GM12878 (cell line): ENCODE measurements around the gene OR2V1. TPM values are rescaled to one million over a fixed set of nuclear protein-coding genes. Genes with fewer than 3 reads are reported as not detected.

Experiments
- ATAC-seq: fragments of 200-7000 bp; cut with Tn5 transposase; 3 replicates; pipeline ENCODE4 v1.9.1; 2020; ENCODE audit warnings: mild to moderate bottlenecking, moderate library complexity
- BruUV-seq: library from RNA; stranded (reverse); fragments of 400-500 nt; replicated peaks from 2 replicates; lab custom pipeline; 2021; lab: Mats Ljungman, UMichigan
- CTCF ChIA-PET: fragments of 300-600 bp; sonication (Branson Sonifier 250); formaldehyde crosslinking; extraction: SDS; loops from one replicate; lab custom pipeline; 2021; ENCODE audit warnings: inconsistent platforms; lab: Yijun Ruan, JAX
- POLR2A ChIA-PET: fragments of 350-600 bp; formaldehyde crosslinking; extraction: SDS; loops from one replicate; lab custom pipeline; 2021; ENCODE audit warnings: inconsistent platforms; lab: Charles Lee
- RAD21 ChIA-PET: fragments of 300-600 bp; sonication (Branson Sonifier 250); formaldehyde crosslinking; loops from one replicate; lab custom pipeline; 2023; ENCODE audit warnings: antibody characterized with exemption; ENCODE audit not compliant: unreplicated experiment; lab: Charles Lee
- SMC1A ChIA-PET: fragments of 300-600 bp; sonication (Branson Sonifier 250); formaldehyde crosslinking; loops from one replicate; lab custom pipeline; 2023; ENCODE audit not compliant: unreplicated experiment, uncharacterized antibody; lab: Charles Lee
- DNase-seq: peaks from one replicate; pipeline ENCODE4 v3.0.0-alpha.2; 2011; ENCODE audit warnings: low read depth, low spot score
- FAIRE-seq: peaks from 3 replicates; lab custom pipeline; 2011; peaks lifted over from hg19 to GRCh38; lab: Jason Lieb, UNC
- H2AFZ ChIP-seq: 2 replicates; pipeline ENCODE4 v1.6.0; 2011; ENCODE audit warnings: low read depth, low read length, control low read depth; ENCODE audit not compliant: control insufficient read depth
- H3K27ac ChIP-seq: 2 replicates; pipeline ENCODE4 v1.5.1; 2011; ENCODE audit warnings: control low read depth; ENCODE audit not compliant: control insufficient read depth, insufficient read depth
- H3K27me3 ChIP-seq, 2 experiments: replicated peaks in 1 of 2; 2 replicates each; pipeline versions ENCODE4 v1.6.0 to v1.6.1; 2011; ENCODE audit warnings: low read length in 1 of 2; ENCODE audit not compliant: control insufficient read depth in 2 of 2, insufficient read depth in 2 of 2
- H3K36me3 ChIP-seq, 2 experiments: 2 replicates each; pipeline ENCODE4 v1.5.1; 2011; ENCODE audit warnings: low read length in 1 of 2; ENCODE audit not compliant: control insufficient read depth in 2 of 2, insufficient read depth in 2 of 2
- H3K4me1 ChIP-seq: 2 replicates; pipeline ENCODE4 v1.6.1; 2011; ENCODE audit warnings: mild to moderate bottlenecking, low read length, moderate library complexity, mixed read lengths; ENCODE audit not compliant: control insufficient read depth, insufficient read depth
- H3K4me2 ChIP-seq: 2 replicates; pipeline ENCODE4 v1.6.0; 2011; ENCODE audit warnings: control low read depth; ENCODE audit not compliant: control insufficient read depth, insufficient read depth
- H3K4me3 ChIP-seq: fragments of 200-600 bp; sonication (generic); 2 replicates; pipeline ENCODE4 v1.5.1; 2016
- H3K79me2 ChIP-seq: 2 replicates; pipeline ENCODE4 v1.6.0; 2011; ENCODE audit warnings: low read length; ENCODE audit not compliant: control insufficient read depth, insufficient read depth
- H3K9ac ChIP-seq: 2 replicates; pipeline ENCODE4 v1.8.0; 2011; ENCODE audit warnings: low read length, control low read depth, mixed read lengths; ENCODE audit not compliant: control insufficient read depth, insufficient read depth
- H3K9me3 ChIP-seq: replicated peaks from 3 replicates; pipeline ENCODE4 v1.5.1; 2011; ENCODE audit warnings: mild to moderate bottlenecking, low read length; ENCODE audit not compliant: control insufficient read depth, insufficient read depth
- H4K20me1 ChIP-seq: 2 replicates; pipeline ENCODE4 v1.6.0; 2011; ENCODE audit not compliant: control insufficient read depth, insufficient read depth
- CBFB ChIP-seq: IDR thresholded peaks from 2 replicates; pipeline ENCODE4 v1.6.1; 2016; ENCODE audit warnings: antibody characterized with exemption, low read depth
- CBX3 ChIP-seq: fragments of 200-600 bp; sonication (generic); IDR thresholded peaks from 2 replicates; pipeline ENCODE4 v1.6.1; 2016; ENCODE audit warnings: low read depth, borderline replicate concordance
- CHD2 ChIP-seq: IDR thresholded peaks from 2 replicates; pipeline ENCODE4 v1.6.1; 2011; ENCODE audit warnings: low read depth, low read length, improper control_type of control experiment, borderline replicate concordance
- E4F1 ChIP-seq: fragments of 450-650 bp; IDR thresholded peaks from 2 replicates; pipeline ENCODE4 v1.6.1; 2018; ENCODE audit warnings: borderline replicate concordance, mild to moderate bottlenecking; ENCODE audit not compliant: partially characterized antibody
- KAT2A ChIP-seq: conservative IDR thresholded peaks from 2 replicates; pipeline ENCODE4 v1.6.1; 2011; ENCODE audit warnings: low read depth, low read length; ENCODE audit not compliant: control insufficient read depth
- MEF2A ChIP-seq: IDR thresholded peaks from 2 replicates; pipeline ENCODE4 v1.6.1; 2011; ENCODE audit warnings: low read depth, mild to moderate bottlenecking, low read length, moderate library complexity; ENCODE audit not compliant: insufficient read depth
- NR2C2 ChIP-seq: IDR thresholded peaks from 2 replicates; pipeline ENCODE4 v1.6.1; 2011; ENCODE audit warnings: borderline replicate concordance, low read depth; ENCODE audit not compliant: control insufficient read depth, insufficient read length
- ZBED1 ChIP-seq: IDR thresholded peaks from 2 replicates; pipeline ENCODE4 v1.6.1; 2016; ENCODE audit warnings: borderline replicate concordance
- WGBS: methylation state at CpG from one replicate; pipeline ENCODE4 v1.1.6; 2016; ENCODE audit warnings: low lambda C conversion rate; ENCODE audit not compliant: insufficient replicate concordance, insufficient coverage; ENCODE audit errors: missing lambda C conversion rate; 5-methylcytosine and 5-hydroxymethylcytosine counted together
- in situ Hi-C: fragments of 300-500 bp; cut with MboI; formaldehyde crosslinking; loops from 9 replicates; pipeline ENCODE4 v1.14.3; 2018; ENCODE audit warnings: mixed read lengths
- intact Hi-C: fragments of 100-400 bp; cut with micrococcal nuclease; formaldehyde crosslinking; loops from one replicate; pipeline ENCODE4 v1.14.2; 2022; ENCODE audit not compliant: unreplicated experiment
- polyA plus RNA-seq, 11 experiments: library from polyadenylated mRNA; depleted of rRNA in 4 of 11; unstranded in 6 of 11; stranded (reverse) in 5 of 11; fragments of >200 nt; fragmentation: Nextera tagmentation in 4 of 11; fragmentation: Illumina TruSeq in 1 of 11; extraction: Ambion mirVana in 4 of 11; extraction: Trizol in 1 of 11; gene quantifications; 1 replicate in 1 of 11; 2 replicates in 10 of 11; pipeline versions ENCODE4 v1.2.1 to v1.2.3, GENCODE V29; 2011 to 2016; ENCODE audit warnings: inconsistent platforms in 2 of 11, missing spikeins in 2 of 11, low read depth in 1 of 11
- total RNA-seq, 4 experiments: library from RNA; depleted of rRNA in 3 of 4; stranded (reverse); fragments of >200 nt in 3 of 4; fragmentation: Illumina TruSeq in 1 of 4; extraction: Trizol in 1 of 4; gene quantifications; 2 replicates each; pipeline versions ENCODE4 v1.2.1 to v1.2.3, GENCODE V29; 2013 to 2021

The OR2V1 gene
- total and polyA plus RNA-seq, 10 of the 15 experiments (the other 5 are each of a cell fraction or from before 2014, with no cell fraction given): 0.20 to 4.4 TPM; not detected in 8

GRCh38 chr5:181100121-181100875 is 30.7 kb downstream of the OR2V1 start:
- no peak for ATAC-seq
- intact Hi-C loops: loop anchor here (10.0 kb wide), 1 partner anchor 55 kb away; no protein-coding TSS in a partner anchor

More at GRCh38 chr5:181100121-181100875, 30.7 kb downstream of the OR2V1 start:
- H3K27ac ChIP-seq: no peak overlapping the region
- WGBS: 49% methylated on average over 26 of the region's 62 CpGs
- in situ Hi-C loops: no loop called here
- H3K4me1 ChIP-seq: no peaks in the 10 kb centered on the region; the same call in 1 of the 2 replicates
- ChIA-PET SMC1A (interaction anchor here (0.5 to 1.5 kb wide), 5 partner anchors 13 to 230 kb away, joined by 3 to 5 read pairs (median 3); no protein-coding TSS in a partner anchor), POLR2A (interaction anchor here (0.6 kb wide), 1 partner anchor 46 kb away, joined by 3 read pairs; no protein-coding TSS in a partner anchor), CTCF (interaction anchor here (1.3 kb wide), 1 partner anchor 58 kb away, joined by 3 read pairs; no protein-coding TSS in a partner anchor), RAD21 (interaction anchor here (1.6 kb wide), 1 partner anchor 232 kb away, joined by 5 read pairs; no protein-coding TSS in a partner anchor)
- no peaks in the 10 kb centered on the region; the same call in 1 of the 2 replicates for H4K20me1 ChIP-seq
- DNase-seq (no peak), FAIRE-seq (no peak)
- no peak overlapping the region for H3K4me2 ChIP-seq
- no peak overlapping the region for H3K9ac ChIP-seq
- H3K4me3 ChIP-seq: no peak overlapping the region
- H2AFZ ChIP-seq: no peak overlapping the region
- no peaks in the 10 kb centered on the region; a peak in 1 of 4 replicates for H3K27me3 ChIP-seq
- peaks cover 3% of the 10 kb centered on the region; the same call in 1 of the 3 replicates for H3K9me3 ChIP-seq
- BruUV-seq: no TSS peak
- TF ChIP-seq CHD2 (no peak), ZBED1 (no peak), NR2C2 (no peak), CBX3 (no peak), CBFB (no peak), KAT2A (no peak), MEF2A (no peak), E4F1 (no peak)
- no peaks in the 10 kb centered on the region for H3K79me2 ChIP-seq
- H3K36me3 ChIP-seq: no peaks in the 10 kb centered on the region
